ENCODE data around the gene ITPKC.
"Not testable (repeated sequence)": the region's sequence is repeated elsewhere in the genome, so short reads cannot be mapped to it uniquely, and the experiment has no call there.

ITPKC gene

GRCh38 chr19:40774916-40775631, 58.2 kb downstream of the ITPKC start, which contains the start of gene MIA:
TSS of gene MIA (plus strand) at chr19:40775521. CDS start at chr19:40775543, 22 bp downstream.
- no peak for DNase-seq

- DNase-seq: no peak
Measured at GRCh38 chr19:40775632-40776022, 58.7 kb downstream of the ITPKC start.

- DNase-seq: no peak
Measured at GRCh38 chr19:40776364-40776763, 59.5 kb downstream of the ITPKC start.

GRCh38 chr19:40776932-40777644, 60.2 kb downstream of the ITPKC start:
- DNase-seq: peak; percentile 89

- no peak for DNase-seq
Measured at GRCh38 chr19:40777645-40777936, 60.7 kb downstream of the ITPKC start.

- DNase-seq: peak; percentile 98
Measured at GRCh38 chr19:40777937-40778705, 61.2 kb downstream of the ITPKC start, which contains the start of gene RAB4B. TSS of gene RAB4B (plus strand) at chr19:40778247. CDS start at chr19:40778376, 129 bp downstream.

- DNase-seq: no peak
Measured at GRCh38 chr19:40778706-40779284, 61.9 kb downstream of the ITPKC start.

- no peak for DNase-seq
Measured at GRCh38 chr19:40780582-40780981, 63.7 kb downstream of the ITPKC start.

- no peak for DNase-seq
Measured at GRCh38 chr19:40781140-40781539, 64.2 kb downstream of the ITPKC start.

DNA sequence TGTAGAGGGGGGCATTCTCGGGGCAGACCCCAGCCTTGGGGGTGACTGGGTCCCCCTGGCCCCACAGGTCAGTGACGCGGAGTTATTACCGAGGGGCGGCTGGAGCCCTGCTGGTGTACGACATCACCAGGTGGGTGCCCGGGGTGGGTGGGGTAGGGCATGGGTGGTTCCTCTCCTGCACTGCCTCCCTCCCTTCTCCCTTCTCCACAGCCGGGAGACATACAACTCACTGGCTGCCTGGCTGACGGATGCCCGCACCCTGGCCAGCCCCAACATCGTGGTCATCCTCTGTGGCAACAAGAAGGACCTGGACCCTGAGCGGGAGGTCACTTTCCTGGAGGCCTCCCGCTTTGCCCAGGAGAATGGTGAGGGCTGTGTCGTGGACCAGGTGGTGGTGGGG, 66.8 kb downstream of the ITPKC start:
- DNase-seq: no peak

- DNase-seq: not testable (repeated sequence)
Measured at GRCh38 chr19:40784146-40784545, 67.2 kb downstream of the ITPKC start.

DNA sequence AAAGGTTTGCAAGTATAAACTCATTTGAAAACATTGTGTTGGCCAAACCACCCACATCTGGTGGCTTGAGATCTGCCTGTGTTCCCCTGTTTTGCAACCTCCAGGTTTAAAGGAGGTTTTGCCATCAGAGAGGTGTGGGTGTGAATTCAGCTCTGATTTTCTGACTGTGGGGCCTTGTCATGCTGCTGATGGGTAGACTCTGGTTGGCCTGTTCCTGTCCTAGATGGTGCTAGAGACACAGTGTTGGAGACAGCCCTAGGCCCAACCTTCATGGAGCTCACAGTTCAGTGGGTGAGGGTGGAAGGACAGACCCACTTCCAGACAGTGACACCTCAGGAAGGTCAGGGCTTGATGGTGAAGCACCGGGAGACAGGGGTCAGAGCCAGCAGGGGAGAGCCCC, 68.6 kb downstream of the ITPKC start:
- no peak for DNase-seq

DNA sequence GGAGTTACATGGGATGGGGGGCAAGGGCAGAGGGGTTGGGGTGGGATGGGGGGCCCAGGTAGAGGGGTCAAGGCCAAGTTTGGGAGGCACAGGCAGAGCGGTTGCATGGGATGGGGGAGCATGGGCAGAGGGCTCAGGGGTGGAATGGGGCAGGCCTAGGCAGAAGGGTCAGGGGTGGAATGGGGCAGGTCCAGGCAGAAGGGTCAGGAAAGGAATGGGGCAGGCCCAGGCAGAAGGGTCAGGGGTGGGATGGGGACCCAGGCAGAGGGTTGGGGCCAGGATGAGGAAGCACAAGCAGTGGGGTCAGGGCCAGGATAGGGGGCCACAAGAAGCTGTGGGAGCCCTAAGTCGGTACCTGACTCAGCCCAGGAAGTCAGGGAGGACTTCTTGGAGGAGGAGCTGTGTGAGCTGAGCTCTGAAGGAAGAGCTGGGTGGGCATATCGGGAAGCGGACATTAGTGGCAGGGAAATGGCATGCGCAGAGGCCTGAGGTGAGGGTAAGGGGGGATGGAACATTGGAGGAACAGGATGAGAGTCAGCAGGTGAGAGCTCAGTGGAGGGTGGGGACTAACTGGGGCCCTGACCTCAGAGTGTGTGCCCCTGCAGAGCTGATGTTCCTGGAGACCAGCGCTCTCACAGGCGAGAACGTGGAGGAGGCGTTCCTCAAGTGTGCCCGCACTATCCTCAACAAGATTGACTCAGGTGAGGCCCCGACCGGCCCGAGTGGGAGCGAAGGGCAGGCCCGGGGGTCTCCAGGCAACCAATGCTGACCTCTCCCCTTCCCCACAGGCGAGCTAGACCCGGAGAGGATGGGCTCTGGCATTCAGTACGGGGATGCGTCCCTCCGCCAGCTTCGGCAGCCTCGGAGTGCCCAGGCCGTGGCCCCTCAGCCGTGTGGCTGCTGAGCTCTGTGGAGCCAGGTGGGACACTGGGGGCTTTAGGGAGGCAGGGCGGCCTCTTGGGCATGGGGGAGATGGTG, 69.4 kb downstream of the ITPKC start:
- no peak for DNase-seq

Data from NCI-H1092 treated with DMSO at 0.1 percent for 48 hours (cell line).